Psoas muscle (tissue), 8 donors: ENCODE data around the gene ADAP1. TPM values are rescaled to one million over a fixed set of nuclear protein-coding genes. Genes with fewer than 3 reads are reported as not detected.

Source experiments
- ATAC-seq, 4 donors: fragments of 200-7000 bp; cut with Tn5 transposase; one replicate each; pipeline ENCODE4 v1.9.1; 2020; ENCODE audit warnings: moderate library complexity in 3 of 4, mild to moderate bottlenecking in 2 of 4
- DNase-seq, 2 donors: peaks; one replicate each; pipeline ENCODE4 v3.0.0-alpha.2; 2020
- H3K27ac ChIP-seq: fragments of 200-600 bp; one replicate; pipeline ENCODE4 v1.8.0; 2022
- H3K27me3 ChIP-seq, 3 donors: fragments of 200-600 bp in 1 of 3; one replicate each; pipeline versions ENCODE4 v1.6.1 to v1.8.0; 2013 to 2022; ENCODE audit warnings: low read length in 2 of 3, mild to moderate bottlenecking in 2 of 3, moderate library complexity in 1 of 3; ENCODE audit not compliant: insufficient read depth in 3 of 3
- H3K36me3 ChIP-seq, 2 donors: fragments of 200-600 bp in 1 of 2; one replicate each; pipeline versions ENCODE4 v1.6.1 to v1.8.0; 2013 to 2022; ENCODE audit warnings: low read depth in 1 of 2, mild to moderate bottlenecking in 1 of 2, moderate library complexity in 1 of 2; ENCODE audit not compliant: insufficient read depth in 1 of 2
- H3K4me1 ChIP-seq: fragments of 200-600 bp; one replicate; pipeline ENCODE4 v1.8.0; 2022
- H3K4me3 ChIP-seq: fragments of 200-600 bp; one replicate; pipeline ENCODE4 v1.8.0; 2022; ENCODE audit warnings: mild to moderate bottlenecking
- H3K9me3 ChIP-seq: fragments of 200-600 bp; one replicate; pipeline ENCODE4 v1.8.0; 2022
- CTCF ChIP-seq: fragments of 200-600 bp; IDR thresholded peaks from one replicate; pipeline ENCODE4 v1.8.0; 2022; ENCODE audit warnings: antibody characterized with exemption
- WGBS, 3 donors: extraction: QIAGEN DNeasy Blood & Tissue Kit; methylation state at CpG; one replicate each; pipeline versions ENCODE4 v1.1.6 to v1.1.7; 2013; 5-methylcytosine and 5-hydroxymethylcytosine counted together
- intact Hi-C, 2 donors: fragments of 100-400 bp; cut with DNase I; formaldehyde crosslinking; loops; one replicate each; pipeline versions ENCODE4 v1.11.0 to v1.14.2; 2022
- polyA plus RNA-seq, 3 donors: library from polyadenylated mRNA; stranded (reverse); fragments of 200-250 nt; gene quantifications; one replicate each; pipeline ENCODE4 v1.2.3, GENCODE V29; 2013
- total RNA-seq, 4 donors: library from RNA; stranded (reverse); fragmentation: NEBNext Ultra II Directional in 2 of 4; extraction: Animal tissue kit (Norgen Biotek cat#: 25700) in 2 of 4; gene quantifications; one replicate each; pipeline versions ENCODE4 v1.2.1 to v1.2.4, GENCODE V29; 2021 to 2023
- donor health status: healthy with polysubstance abuse.
- donor health status: DM: no; HTN: no; CAD: no; lungs with moderate emphysema.
- donor health status: Bipolar disorder and iron deficiency.
- donor health status: healthy.
- donor health status: DM: yes; HTN: yes; CAD: no.
- donor health status: DM: no; HTN: no; CAD: no.
- donor health status: DM: no; HTN: no; CAD: no.
- donor health status: DM: yes; HTN: yes; CAD: no.

The ADAP1 gene
- total and polyA plus RNA-seq, 7 donors = 0.18 to 1.4 (median 0.88) TPM

DNA sequence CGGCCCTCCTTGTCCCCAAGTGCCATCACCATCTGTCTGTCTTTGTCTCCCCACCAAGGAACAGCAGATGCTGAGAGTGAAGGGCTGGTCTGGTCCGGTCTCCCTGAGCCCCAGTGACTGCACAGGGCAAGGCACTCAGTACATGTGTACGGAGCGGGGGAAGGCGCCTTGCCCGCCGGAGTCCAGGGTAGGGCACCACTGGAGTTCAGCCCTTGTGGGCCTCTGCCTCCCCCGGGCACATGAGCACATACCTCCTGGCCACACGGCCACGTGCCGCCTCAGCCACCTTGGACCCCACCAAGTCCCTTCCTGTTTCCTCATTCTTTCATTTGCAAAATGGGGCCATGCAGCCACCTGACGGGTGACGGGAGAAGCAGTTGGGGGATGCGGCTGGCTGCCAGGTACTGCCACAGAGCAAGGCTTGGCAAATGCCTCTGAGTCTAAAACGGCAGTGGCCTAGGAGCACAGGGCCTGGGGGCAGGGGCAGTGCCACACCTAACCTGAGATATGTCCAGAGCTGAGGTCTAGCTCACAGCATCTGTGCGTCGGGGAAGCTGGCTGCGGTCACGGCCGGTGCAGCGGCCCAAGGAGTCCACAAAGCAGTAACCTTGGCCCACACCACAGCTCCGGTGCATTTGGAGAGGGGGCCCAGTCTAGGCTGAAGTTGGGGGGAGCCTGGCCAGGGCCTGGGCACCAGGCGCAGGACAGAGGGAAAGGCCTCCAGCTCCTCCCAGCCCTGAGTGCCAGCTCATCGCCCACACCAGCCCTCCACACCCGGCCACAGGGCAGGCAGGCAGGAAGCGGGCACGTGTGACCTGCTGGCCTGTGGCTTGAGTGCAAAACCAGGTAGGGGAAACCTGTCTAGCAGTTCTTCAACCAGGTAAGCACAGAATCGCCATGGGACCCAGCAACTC, 5.2 kb downstream of the ADAP1 start:
- TF ChIP-seq CTCF = no peak
- intact Hi-C loops = no loop called here
- ATAC-seq = no peak
- 81 to 87% (median 83%) methylated on average over 25 to 28 of the region's 28 CpGs for WGBS, 3 donors
- peak in 1 of 2 donors; percentile 26 for DNase-seq
- H3K27me3 ChIP-seq = peaks cover 0 to 64% (median 11%) of the 10 kb centered on the region in 3 donors
- no peak overlapping the region for H3K27ac ChIP-seq
- no peaks in the 10 kb centered on the region for H3K9me3 ChIP-seq
- H3K4me3 ChIP-seq = no peak overlapping the region
- H3K36me3 ChIP-seq = no peaks in the 10 kb centered on the region
- H3K4me1 ChIP-seq = no peaks in the 10 kb centered on the region

- no peak for TF ChIP-seq CTCF
- Histone ChIP-seq H3K4me1 (no peaks in the 10 kb centered on the region), H3K9me3 (no peaks in the 10 kb centered on the region), H3K36me3 (no peaks in the 10 kb centered on the region), H3K4me3 (no peak overlapping the region), H3K27ac (no peak overlapping the region), H3K27me3 (peaks cover 0 to 54% (median 6%) of the 10 kb centered on the region in 3 donors)
- WGBS, 3 donors = 85 to 88% (median 85%) methylated on average over 33 to 37 of the region's 37 CpGs
- ATAC-seq = no peak
- DNase-seq = peak in 1 of 2 donors; percentile 34
- intact Hi-C loops = no loop called here
These were observed 6.9 kb downstream of the ADAP1 start for GRCh38 chr7:947391-948210.

GRCh38 chr7:946256-946996, 8.1 kb downstream of the ADAP1 start:
- H3K4me1 ChIP-seq = no peaks in the 10 kb centered on the region
- no peak overlapping the region for H3K4me3 ChIP-seq
- no peak overlapping the region for H3K27ac ChIP-seq
- no peaks in the 10 kb centered on the region for H3K36me3 ChIP-seq
- TF ChIP-seq CTCF = no peak
- ATAC-seq (no peak), DNase-seq (peak; percentile 13 to 30)
- intact Hi-C loops = no loop called here
- WGBS, 3 donors = 71 to 74% (median 72%) methylated on average over 25 to 29 of the region's 29 CpGs
- H3K27me3 ChIP-seq = peaks cover 0 to 45% (median 3%) of the 10 kb centered on the region in 3 donors
- no peaks in the 10 kb centered on the region for H3K9me3 ChIP-seq

- intact Hi-C loops = no loop called here
- no peaks in the 10 kb centered on the region for H3K36me3 ChIP-seq
- H3K27ac ChIP-seq = no peak overlapping the region
- ATAC-seq = no peak
- WGBS, 3 donors = 69 to 74% (median 72%) methylated on average over 25 to 30 of the region's 30 CpGs
- H3K4me3 ChIP-seq = no peak overlapping the region
- H3K9me3 ChIP-seq = no peaks in the 10 kb centered on the region
- no peak for TF ChIP-seq CTCF
- no peaks in the 10 kb centered on the region for H3K4me1 ChIP-seq
- peak; percentile 9 to 46 for DNase-seq
- H3K27me3 ChIP-seq = peaks cover 0 to 47% (median 3%) of the 10 kb centered on the region in 3 donors
These were observed 8.8 kb downstream of the ADAP1 start for GRCh38 chr7:945556-946255.
